Hematopoietic multipotent progenitor cell (in vitro differentiated cells): ENCODE results near the gene PEX14. TPM values are rescaled to one million over a fixed set of nuclear protein-coding genes. Genes with fewer than 3 reads are reported as not detected.

Source experiments
- DNase-seq, 3 donors: peaks; one replicate each; pipeline ENCODE4 v3.0.0-alpha.2; 2011 to 2015; ENCODE audit warnings: low read depth in 2 of 3, low spot score in 2 of 3
- total RNA-seq: library from RNA; depleted of rRNA; stranded (reverse); fragments of >200 nt; gene quantifications from one replicate; pipeline ENCODE4 v1.2.3, GENCODE V29; 2012

Gene PEX14
- total RNA-seq, 1 donor, result 22.6 TPM

GRCh38 chr1:10642403-10643080 lies 167.8 kb downstream of the PEX14 start:
- no peak for DNase-seq

GRCh38 chr1:10643607-10644306 lies 169.0 kb downstream of the PEX14 start:
- DNase-seq, result no peak

GRCh38 chr1:10644307-10645128 lies 169.8 kb downstream of the PEX14 start:
- DNase-seq, result no peak

- no peak for DNase-seq
Measured at GRCh38 chr1:10646347-10646861, 171.7 kb downstream of the PEX14 start.

GRCh38 chr1:10647414-10648170 lies 172.8 kb downstream of the PEX14 start:
- DNase-seq, result no peak

GRCh38 chr1:10648689-10649516 lies 174.2 kb downstream of the PEX14 start:
- DNase-seq, result no peak

- no peak for DNase-seq
Measured at GRCh38 chr1:10649517-10650201, 174.9 kb downstream of the PEX14 start.

- no peak for DNase-seq
Measured at GRCh38 chr1:10650556-10651388, 176.0 kb downstream of the PEX14 start.

- DNase-seq, result no peak
Measured at GRCh38 chr1:10651389-10651766, 176.6 kb downstream of the PEX14 start.

- DNase-seq, result no peak
Measured at GRCh38 chr1:10651793-10652192, 177.0 kb downstream of the PEX14 start.

- no peak for DNase-seq
Measured at GRCh38 chr1:10652626-10653025, 177.9 kb downstream of the PEX14 start.

GRCh38 chr1:10653370-10654125 lies 178.8 kb downstream of the PEX14 start:
- no peak for DNase-seq

- no peak for DNase-seq
Measured at GRCh38 chr1:10655002-10655401, 180.3 kb downstream of the PEX14 start.

GRCh38 chr1:10656431-10656830 lies 181.7 kb downstream of the PEX14 start:
- DNase-seq, result no peak

- no peak for DNase-seq
Measured at GRCh38 chr1:10657088-10657847, 182.5 kb downstream of the PEX14 start.

- DNase-seq, result no peak
Measured at GRCh38 chr1:10658396-10659066, 183.8 kb downstream of the PEX14 start.
